ENCODE measurements around the gene SCAF1. TPM values are rescaled to one million over a fixed set of nuclear protein-coding genes. Genes with fewer than 3 reads are reported as not detected.
A peak's percentile ranks its signal among the peaks of the same experiment; 100 is the strongest.

SCAF1 gene
- total and polyA plus RNA-seq, 2 experiments from 2014 or later = 19.7 to 53.7 TPM

DNA sequence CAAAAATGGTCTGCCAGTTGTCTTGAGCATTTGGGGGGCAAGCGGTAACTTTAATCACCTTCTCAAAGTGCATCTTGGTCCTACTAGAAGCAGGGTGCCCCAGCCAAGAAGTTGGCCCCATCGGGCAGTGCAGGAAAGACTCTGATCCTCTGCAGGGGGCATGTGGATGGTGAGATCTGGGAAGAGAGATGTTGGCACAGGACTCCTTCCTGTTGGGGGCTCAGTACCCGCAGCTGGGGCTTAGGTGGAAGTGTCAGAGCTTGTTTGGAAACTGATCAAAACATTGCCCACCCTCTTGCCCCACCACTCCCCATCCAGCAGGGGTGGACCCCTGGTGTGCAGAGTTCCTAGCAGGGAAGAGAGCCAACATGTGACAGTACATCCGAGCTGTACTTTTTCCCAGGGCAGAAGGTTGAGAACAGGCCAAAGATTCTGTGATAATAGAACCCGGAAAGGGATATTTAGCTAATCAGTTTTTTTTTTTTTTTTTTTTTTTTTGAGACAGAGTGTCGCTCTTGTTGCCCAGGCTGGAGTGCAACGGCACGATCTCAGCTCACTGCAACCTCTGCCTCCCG is 10.9 kb upstream of the SCAF1 start:
- no peaks in the 10 kb centered on the region for H3K27me3 ChIP-seq (ENCODE audit: insufficient read depth)
- DNase-seq (ENCODE audit: low spot score) (no peak), ATAC-seq (peak; percentile 8; the same call in 2 of the 3 replicates)
- TF ChIP-seq ZNF331 (CRISPR knock-in tag; IDR thresholded peaks at IDR 0.05; ENCODE audit: low read depth) = no peak
- peak; percentile 52; the same call in 1 of the 2 replicates for TF ChIP-seq POLR2AphosphoS5 (IDR thresholded peaks at IDR 0.05; ENCODE audit: low read depth)
- H3K36me3 ChIP-seq (ENCODE audit: insufficient read depth) = peaks cover 7% of the 10 kb centered on the region; the same call in 1 of the 2 replicates
- H3K9me2 ChIP-seq (ENCODE audit: insufficient read depth) = no peaks in the 10 kb centered on the region
- H2AFZ ChIP-seq = no peak overlapping the region
- Mint-ChIP-seq H3K36me3 (ENCODE audit: low read depth) (peaks cover 25% of the 10 kb centered on the region), H3K4me3 (0 out of 3 replicates have a peak overlapping the region, but pooled peaks have one; percentile 28), H3K27me3 (ENCODE audit: insufficient read depth, low read depth, poor library complexity) (peaks cover 25% of the 10 kb centered on the region), H3K27ac (no peak overlapping the region), H3K9me3 (peaks cover 2% of the 10 kb centered on the region; the same call in 1 of the 3 replicates), H3K4me1 (peaks cover 18% of the 10 kb centered on the region)
- peaks cover 40% of the 10 kb centered on the region for H3F3A ChIP-seq (replicated peaks; ENCODE audit: low read depth)
- no peak overlapping the region for H3K4me2 ChIP-seq
- no peak overlapping the region for H3K4me3 ChIP-seq
- peak overlapping the region; percentile 75 for H3K27ac ChIP-seq (ENCODE audit: low read depth)
- no peaks in the 10 kb centered on the region for H3K79me2 ChIP-seq (replicated peaks; ENCODE audit: insufficient read depth)
- H4K20me1 ChIP-seq (replicated peaks; ENCODE audit: insufficient read depth) = peaks cover 10% of the 10 kb centered on the region
- peaks cover 12% of the 10 kb centered on the region; the same call in 1 of the 2 replicates for H3K4me1 ChIP-seq (ENCODE audit: insufficient read depth)

DNA sequence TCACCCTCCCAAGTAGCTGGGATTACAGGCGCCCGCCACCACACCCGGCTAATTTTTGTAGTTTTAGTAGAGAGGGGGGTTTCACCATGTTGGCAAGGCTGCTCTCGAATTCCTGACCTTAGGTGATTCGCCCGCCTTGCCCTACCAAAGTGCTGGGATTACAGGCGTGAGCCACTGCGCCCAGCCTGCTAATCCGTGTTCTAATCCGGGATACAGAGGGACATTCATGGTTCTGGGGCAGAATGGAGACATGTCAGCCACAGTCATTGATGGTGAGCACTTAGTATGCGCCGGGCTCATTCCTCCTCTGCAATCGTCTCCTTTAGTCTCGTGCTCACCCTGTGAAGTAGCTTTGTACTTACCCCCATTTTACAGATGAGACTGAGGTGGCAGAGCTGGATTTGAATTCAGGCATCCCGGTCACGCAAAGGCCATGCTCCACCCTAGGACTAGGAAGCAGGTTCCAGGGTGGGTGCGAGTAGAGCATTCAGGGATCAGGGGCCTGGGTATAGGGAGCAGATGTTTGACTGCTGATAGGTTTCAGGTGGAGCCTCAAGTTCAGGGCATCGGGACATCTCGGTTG is 10.3 kb upstream of the SCAF1 start:
- Histone ChIP-seq H3F3A (replicated peaks; ENCODE audit: low read depth) (peaks cover 39% of the 10 kb centered on the region), H3K27me3 (ENCODE audit: insufficient read depth) (no peaks in the 10 kb centered on the region), H3K36me3 (ENCODE audit: insufficient read depth) (peaks cover 2% of the 10 kb centered on the region; the same call in 1 of the 2 replicates), H3K27ac (ENCODE audit: low read depth) (no peak overlapping the region), H2AFZ (no peak overlapping the region), H3K9me2 (ENCODE audit: insufficient read depth) (no peaks in the 10 kb centered on the region), H3K4me2 (no peak overlapping the region), H4K20me1 (replicated peaks; ENCODE audit: insufficient read depth) (peaks cover 7% of the 10 kb centered on the region), H3K4me3 (no peak overlapping the region), H3K79me2 (replicated peaks; ENCODE audit: insufficient read depth) (no peaks in the 10 kb centered on the region), H3K4me1 (ENCODE audit: insufficient read depth) (peaks cover 13% of the 10 kb centered on the region; the same call in 1 of the 2 replicates)
- ATAC-seq = no peak
- DNase-seq (ENCODE audit: low spot score) = no peak
- Mint-ChIP-seq H3K36me3 (ENCODE audit: low read depth) (peaks cover 20% of the 10 kb centered on the region), H3K9me3 (peaks cover 2% of the 10 kb centered on the region; the same call in 1 of the 3 replicates), H3K4me1 (peaks cover 24% of the 10 kb centered on the region), H3K27ac (no peak overlapping the region), H3K4me3 (no peak overlapping the region), H3K27me3 (ENCODE audit: insufficient read depth, low read depth, poor library complexity) (peaks cover 29% of the 10 kb centered on the region)
- TF ChIP-seq NANOG (IDR thresholded peaks at IDR 0.05; ENCODE audit: borderline replicate concordance) (no peak), ZNF114 (CRISPR knock-in tag; IDR thresholded peaks at IDR 0.05) (no peak), POLR2AphosphoS5 (IDR thresholded peaks at IDR 0.05; ENCODE audit: low read depth) (no peak; the same call in 1 of the 2 replicates), STAT1 (IDR thresholded peaks at IDR 0.05; ENCODE audit: unreplicated experiment) (no peak), EZH2phosphoT487 (IDR thresholded peaks at IDR 0.05; ENCODE audit: unreplicated experiment) (no peak), ZNF331 (CRISPR knock-in tag; IDR thresholded peaks at IDR 0.05; ENCODE audit: low read depth) (no peak), CREB1 (CRISPR knock-in tag; IDR thresholded peaks at IDR 0.05; ENCODE audit: low read depth) (no peak), JUNB (IDR thresholded peaks at IDR 0.05; ENCODE audit: unreplicated experiment) (no peak), EZH2 (IDR thresholded peaks at IDR 0.05; ENCODE audit: low read depth, unreplicated experiment) (no peak)
- TF ChIP-seq, protein P1, sequence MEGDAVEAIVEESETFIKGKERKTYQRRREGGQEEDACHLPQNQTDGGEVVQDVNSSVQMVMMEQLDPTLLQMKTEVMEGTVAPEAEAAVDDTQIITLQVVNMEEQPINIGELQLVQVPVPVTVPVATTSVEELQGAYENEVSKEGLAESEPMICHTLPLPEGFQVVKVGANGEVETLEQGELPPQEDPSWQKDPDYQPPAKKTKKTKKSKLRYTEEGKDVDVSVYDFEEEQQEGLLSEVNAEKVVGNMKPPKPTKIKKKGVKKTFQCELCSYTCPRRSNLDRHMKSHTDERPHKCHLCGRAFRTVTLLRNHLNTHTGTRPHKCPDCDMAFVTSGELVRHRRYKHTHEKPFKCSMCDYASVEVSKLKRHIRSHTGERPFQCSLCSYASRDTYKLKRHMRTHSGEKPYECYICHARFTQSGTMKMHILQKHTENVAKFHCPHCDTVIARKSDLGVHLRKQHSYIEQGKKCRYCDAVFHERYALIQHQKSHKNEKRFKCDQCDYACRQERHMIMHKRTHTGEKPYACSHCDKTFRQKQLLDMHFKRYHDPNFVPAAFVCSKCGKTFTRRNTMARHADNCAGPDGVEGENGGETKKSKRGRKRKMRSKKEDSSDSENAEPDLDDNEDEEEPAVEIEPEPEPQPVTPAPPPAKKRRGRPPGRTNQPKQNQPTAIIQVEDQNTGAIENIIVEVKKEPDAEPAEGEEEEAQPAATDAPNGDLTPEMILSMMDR (conservative IDR thresholded peaks at IDR 0.05; ENCODE audit: low read depth in 2 of 2) = no peak
- TF ChIP-seq, protein P2, sequence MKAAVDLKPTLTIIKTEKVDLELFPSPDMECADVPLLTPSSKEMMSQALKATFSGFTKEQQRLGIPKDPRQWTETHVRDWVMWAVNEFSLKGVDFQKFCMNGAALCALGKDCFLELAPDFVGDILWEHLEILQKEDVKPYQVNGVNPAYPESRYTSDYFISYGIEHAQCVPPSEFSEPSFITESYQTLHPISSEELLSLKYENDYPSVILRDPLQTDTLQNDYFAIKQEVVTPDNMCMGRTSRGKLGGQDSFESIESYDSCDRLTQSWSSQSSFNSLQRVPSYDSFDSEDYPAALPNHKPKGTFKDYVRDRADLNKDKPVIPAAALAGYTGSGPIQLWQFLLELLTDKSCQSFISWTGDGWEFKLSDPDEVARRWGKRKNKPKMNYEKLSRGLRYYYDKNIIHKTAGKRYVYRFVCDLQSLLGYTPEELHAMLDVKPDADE (IDR thresholded peaks at IDR 0.05) = no peak
- TF ChIP-seq, protein P3, sequence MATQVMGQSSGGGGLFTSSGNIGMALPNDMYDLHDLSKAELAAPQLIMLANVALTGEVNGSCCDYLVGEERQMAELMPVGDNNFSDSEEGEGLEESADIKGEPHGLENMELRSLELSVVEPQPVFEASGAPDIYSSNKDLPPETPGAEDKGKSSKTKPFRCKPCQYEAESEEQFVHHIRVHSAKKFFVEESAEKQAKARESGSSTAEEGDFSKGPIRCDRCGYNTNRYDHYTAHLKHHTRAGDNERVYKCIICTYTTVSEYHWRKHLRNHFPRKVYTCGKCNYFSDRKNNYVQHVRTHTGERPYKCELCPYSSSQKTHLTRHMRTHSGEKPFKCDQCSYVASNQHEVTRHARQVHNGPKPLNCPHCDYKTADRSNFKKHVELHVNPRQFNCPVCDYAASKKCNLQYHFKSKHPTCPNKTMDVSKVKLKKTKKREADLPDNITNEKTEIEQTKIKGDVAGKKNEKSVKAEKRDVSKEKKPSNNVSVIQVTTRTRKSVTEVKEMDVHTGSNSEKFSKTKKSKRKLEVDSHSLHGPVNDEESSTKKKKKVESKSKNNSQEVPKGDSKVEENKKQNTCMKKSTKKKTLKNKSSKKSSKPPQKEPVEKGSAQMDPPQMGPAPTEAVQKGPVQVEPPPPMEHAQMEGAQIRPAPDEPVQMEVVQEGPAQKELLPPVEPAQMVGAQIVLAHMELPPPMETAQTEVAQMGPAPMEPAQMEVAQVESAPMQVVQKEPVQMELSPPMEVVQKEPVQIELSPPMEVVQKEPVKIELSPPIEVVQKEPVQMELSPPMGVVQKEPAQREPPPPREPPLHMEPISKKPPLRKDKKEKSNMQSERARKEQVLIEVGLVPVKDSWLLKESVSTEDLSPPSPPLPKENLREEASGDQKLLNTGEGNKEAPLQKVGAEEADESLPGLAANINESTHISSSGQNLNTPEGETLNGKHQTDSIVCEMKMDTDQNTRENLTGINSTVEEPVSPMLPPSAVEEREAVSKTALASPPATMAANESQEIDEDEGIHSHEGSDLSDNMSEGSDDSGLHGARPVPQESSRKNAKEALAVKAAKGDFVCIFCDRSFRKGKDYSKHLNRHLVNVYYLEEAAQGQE (IDR thresholded peaks at IDR 0.05; ENCODE audit: unreplicated experiment) = no peak

All from GM23338 (cell line).